Fibroblast of lung (primary cell): Measurements from ENCODE around the gene LXN.

Experiments
- CTCF ChIP-seq, 2 donors: IDR thresholded peaks in 1 of 2; conservative IDR thresholded peaks in 1 of 2; 1 replicate in 1 of 2; 2 replicates in 1 of 2; pipeline ENCODE4 v1.5.1; 2011 to 2012; ENCODE audit warnings: low read length in 2 of 2, control low read depth in 1 of 2, inconsistent platforms in 1 of 2, low read depth in 1 of 2, mild to moderate bottlenecking in 1 of 2
- EZH2 ChIP-seq: IDR thresholded peaks from 2 replicates; pipeline ENCODE4 v1.5.1; 2012; ENCODE audit warnings: low read length, control low read depth, mild to moderate bottlenecking; ENCODE audit errors: missing control alignments

- no peak for TF ChIP-seq CTCF (conservative IDR thresholded peaks at IDR 0.05 in 1 of 2, IDR thresholded peaks at IDR 0.05 in 1 of 2; ENCODE audit: low read depth in 1 of 2, low read length in 2 of 2)
- TF ChIP-seq EZH2: no peak
Observed at GRCh38 chr3:158683230-158683962, 10.9 kb upstream of the LXN start.
